Measurements from ENCODE around the gene MAMLD1.
"Not testable (repeated sequence)": the region's sequence is repeated elsewhere in the genome, so short reads cannot be mapped to it uniquely, and the experiment has no call there.

MAMLD1 gene

GRCh38 chrX:150337536-150337935 is 25.6 kb upstream of the MAMLD1 start:
- DNase-seq (ENCODE audit: low read depth, low spot score): no peak
- Histone ChIP-seq H3K4me1 (ENCODE audit: insufficient read depth, insufficient read length) (no peaks in the 10 kb centered on the region), H3K27me3 (ENCODE audit: insufficient read depth, insufficient read length) (no peaks in the 10 kb centered on the region), H3K9me3 (ENCODE audit: insufficient read depth, low read length) (no peaks in the 10 kb centered on the region), H3K4me3 (ENCODE audit: insufficient read length, low read depth) (no peak overlapping the region), H3K9ac (ENCODE audit: insufficient read length, low read depth) (no peak overlapping the region), H3K36me3 (ENCODE audit: insufficient read depth, insufficient read length, low read length) (no peaks in the 10 kb centered on the region)
- TF ChIP-seq YY1 (IDR thresholded peaks at IDR 0.05; ENCODE audit: insufficient read depth, insufficient read length): no peak
- no peak for TF ChIP-seq ZNF274 (IDR thresholded peaks at IDR 0.05; ENCODE audit: low read depth, low read length)
- TF ChIP-seq SUZ12 (IDR thresholded peaks at IDR 0.05; ENCODE audit: extremely low read depth, insufficient read depth, insufficient read length): no peak

GRCh38 chrX:150338615-150339014 is 24.5 kb upstream of the MAMLD1 start:
- no peaks in the 10 kb centered on the region for H3K9me3 ChIP-seq (ENCODE audit: insufficient read depth, low read length)
- H3K4me1 ChIP-seq (ENCODE audit: insufficient read depth, insufficient read length): no peaks in the 10 kb centered on the region
- H3K27me3 ChIP-seq (ENCODE audit: insufficient read depth, insufficient read length): no peaks in the 10 kb centered on the region
- no peak overlapping the region for H3K9ac ChIP-seq (ENCODE audit: insufficient read length, low read depth)
- DNase-seq (ENCODE audit: low read depth, low spot score): no peak
- H3K4me3 ChIP-seq (ENCODE audit: insufficient read length, low read depth): no peak overlapping the region
- TF ChIP-seq SUZ12 (IDR thresholded peaks at IDR 0.05; ENCODE audit: extremely low read depth, insufficient read depth, insufficient read length): no peak
- H3K36me3 ChIP-seq (ENCODE audit: insufficient read depth, insufficient read length, low read length): no peaks in the 10 kb centered on the region

- H3K27me3 ChIP-seq (ENCODE audit: insufficient read depth, insufficient read length): no peaks in the 10 kb centered on the region
- no peak overlapping the region for H3K4me3 ChIP-seq (ENCODE audit: insufficient read length, low read depth)
- no peak for DNase-seq (ENCODE audit: low read depth, low spot score)
- TF ChIP-seq YY1 (IDR thresholded peaks at IDR 0.05; ENCODE audit: insufficient read depth, insufficient read length) (no peak), ZNF274 (IDR thresholded peaks at IDR 0.05; ENCODE audit: low read depth, low read length) (no peak), SUZ12 (IDR thresholded peaks at IDR 0.05; ENCODE audit: extremely low read depth, insufficient read depth, insufficient read length) (no peak)
- H3K4me1 ChIP-seq (ENCODE audit: insufficient read depth, insufficient read length): no peaks in the 10 kb centered on the region
- H3K9ac ChIP-seq (ENCODE audit: insufficient read length, low read depth): no peak overlapping the region
- H3K9me3 ChIP-seq (ENCODE audit: insufficient read depth, low read length): no peaks in the 10 kb centered on the region
- no peaks in the 10 kb centered on the region for H3K36me3 ChIP-seq (ENCODE audit: insufficient read depth, insufficient read length, low read length)
Observed at GRCh38 chrX:150339736-150340135, 23.4 kb upstream of the MAMLD1 start.

- DNase-seq (ENCODE audit: low read depth, low spot score); H3K4me1 ChIP-seq (ENCODE audit: insufficient read depth, insufficient read length); H3K27me3 ChIP-seq (ENCODE audit: insufficient read depth, insufficient read length); H3K9me3 ChIP-seq (ENCODE audit: insufficient read depth, low read length); H3K36me3 ChIP-seq (ENCODE audit: insufficient read depth, insufficient read length, low read length); H3K9ac ChIP-seq (ENCODE audit: insufficient read length, low read depth); H3K4me3 ChIP-seq (ENCODE audit: insufficient read length, low read depth): not testable (repeated sequence)
Observed at GRCh38 chrX:150340326-150340725, 22.8 kb upstream of the MAMLD1 start.

- Histone ChIP-seq H3K4me3 (ENCODE audit: insufficient read length, low read depth) (no peak overlapping the region), H3K9me3 (ENCODE audit: insufficient read depth, low read length) (no peaks in the 10 kb centered on the region), H3K27me3 (ENCODE audit: insufficient read depth, insufficient read length) (peaks cover 5% of the 10 kb centered on the region), H3K4me1 (ENCODE audit: insufficient read depth, insufficient read length) (no peaks in the 10 kb centered on the region), H3K36me3 (ENCODE audit: insufficient read depth, insufficient read length, low read length) (no peaks in the 10 kb centered on the region), H3K9ac (ENCODE audit: insufficient read length, low read depth) (no peak overlapping the region)
- no peak for DNase-seq (ENCODE audit: low read depth, low spot score)
- no peak for TF ChIP-seq ZNF274 (IDR thresholded peaks at IDR 0.05; ENCODE audit: low read depth, low read length)
- TF ChIP-seq YY1 (IDR thresholded peaks at IDR 0.05; ENCODE audit: insufficient read depth, insufficient read length): no peak
- TF ChIP-seq SUZ12 (IDR thresholded peaks at IDR 0.05; ENCODE audit: extremely low read depth, insufficient read depth, insufficient read length): no peak
Observed at GRCh38 chrX:150347471-150347870, 15.6 kb upstream of the MAMLD1 start.

GRCh38 chrX:150348365-150348764 is 14.8 kb upstream of the MAMLD1 start:
- no peak overlapping the region for H3K9ac ChIP-seq (ENCODE audit: insufficient read length, low read depth)
- TF ChIP-seq SUZ12 (IDR thresholded peaks at IDR 0.05; ENCODE audit: extremely low read depth, insufficient read depth, insufficient read length) (no peak), ZNF274 (IDR thresholded peaks at IDR 0.05; ENCODE audit: low read depth, low read length) (no peak), YY1 (IDR thresholded peaks at IDR 0.05; ENCODE audit: insufficient read depth, insufficient read length) (no peak)
- no peak overlapping the region for H3K4me3 ChIP-seq (ENCODE audit: insufficient read length, low read depth)
- peaks cover 5% of the 10 kb centered on the region for H3K27me3 ChIP-seq (ENCODE audit: insufficient read depth, insufficient read length)
- H3K4me1 ChIP-seq (ENCODE audit: insufficient read depth, insufficient read length): no peaks in the 10 kb centered on the region
- no peaks in the 10 kb centered on the region for H3K36me3 ChIP-seq (ENCODE audit: insufficient read depth, insufficient read length, low read length)
- peak; percentile 63 for DNase-seq (ENCODE audit: low read depth, low spot score)
- no peaks in the 10 kb centered on the region for H3K9me3 ChIP-seq (ENCODE audit: insufficient read depth, low read length)

GRCh38 chrX:150352114-150352513 is 11.0 kb upstream of the MAMLD1 start:
- no peaks in the 10 kb centered on the region for H3K9me3 ChIP-seq (ENCODE audit: insufficient read depth, low read length)
- TF ChIP-seq SUZ12 (IDR thresholded peaks at IDR 0.05; ENCODE audit: extremely low read depth, insufficient read depth, insufficient read length) (no peak), ZNF274 (IDR thresholded peaks at IDR 0.05; ENCODE audit: low read depth, low read length) (no peak), YY1 (IDR thresholded peaks at IDR 0.05; ENCODE audit: insufficient read depth, insufficient read length) (no peak)
- no peak for DNase-seq (ENCODE audit: low read depth, low spot score)
- H3K9ac ChIP-seq (ENCODE audit: insufficient read length, low read depth): no peak overlapping the region
- no peak overlapping the region for H3K4me3 ChIP-seq (ENCODE audit: insufficient read length, low read depth)
- no peaks in the 10 kb centered on the region for H3K36me3 ChIP-seq (ENCODE audit: insufficient read depth, insufficient read length, low read length)
- peaks cover 5% of the 10 kb centered on the region for H3K27me3 ChIP-seq (ENCODE audit: insufficient read depth, insufficient read length)
- H3K4me1 ChIP-seq (ENCODE audit: insufficient read depth, insufficient read length): no peaks in the 10 kb centered on the region

GRCh38 chrX:150352581-150352980 is 10.5 kb upstream of the MAMLD1 start:
- H3K4me1 ChIP-seq (ENCODE audit: insufficient read depth, insufficient read length): no peaks in the 10 kb centered on the region
- no peaks in the 10 kb centered on the region for H3K36me3 ChIP-seq (ENCODE audit: insufficient read depth, insufficient read length, low read length)
- H3K9me3 ChIP-seq (ENCODE audit: insufficient read depth, low read length): no peaks in the 10 kb centered on the region
- TF ChIP-seq YY1 (IDR thresholded peaks at IDR 0.05; ENCODE audit: insufficient read depth, insufficient read length): no peak
- TF ChIP-seq SUZ12 (IDR thresholded peaks at IDR 0.05; ENCODE audit: extremely low read depth, insufficient read depth, insufficient read length): no peak
- no peak for TF ChIP-seq ZNF274 (IDR thresholded peaks at IDR 0.05; ENCODE audit: low read depth, low read length)
- H3K9ac ChIP-seq (ENCODE audit: insufficient read length, low read depth): no peak overlapping the region
- no peak overlapping the region for H3K4me3 ChIP-seq (ENCODE audit: insufficient read length, low read depth)
- peaks cover 10% of the 10 kb centered on the region for H3K27me3 ChIP-seq (ENCODE audit: insufficient read depth, insufficient read length)
- no peak for DNase-seq (ENCODE audit: low read depth, low spot score)
